ENCODE measurements around the gene CHURC1. TPM values are rescaled to one million over a fixed set of nuclear protein-coding genes. Genes with fewer than 3 reads are reported as not detected.

The CHURC1 gene
- total and polyA plus RNA-seq, 2 donors = 69.6 to 75.5 TPM

- 67% methylated on average over 1 of the region's 1 CpG for WGBS
- Histone ChIP-seq H3K27ac (ENCODE audit: low read depth) (no peak overlapping the region), H3K4me3 (ENCODE audit: low read depth, low read length) (no peak overlapping the region), H3K36me3 (ENCODE audit: insufficient read depth) (no peaks in the 10 kb centered on the region), H3K4me1 (ENCODE audit: insufficient read depth) (no peaks in the 10 kb centered on the region)
- DNase-seq (ENCODE audit: extremely low spot score) = no peak
Observed at GRCh38 chr14:64963611-64964010, 49.4 kb downstream of the CHURC1 start.

GRCh38 chr14:64965356-64966000, 51.2 kb downstream of the CHURC1 start:
- no peak overlapping the region for H3K27ac ChIP-seq (ENCODE audit: low read depth)
- H3K36me3 ChIP-seq (ENCODE audit: insufficient read depth) = no peaks in the 10 kb centered on the region
- no peak for DNase-seq (ENCODE audit: extremely low spot score)
- no peak overlapping the region for H3K4me3 ChIP-seq (ENCODE audit: low read depth, low read length)
- H3K4me1 ChIP-seq (ENCODE audit: insufficient read depth) = no peaks in the 10 kb centered on the region
- 89% methylated on average over 15 of the region's 15 CpGs for WGBS

GRCh38 chr14:64966976-64967375, 52.7 kb downstream of the CHURC1 start:
- H3K27ac ChIP-seq (ENCODE audit: low read depth) = peak overlapping the region; percentile 53
- DNase-seq (ENCODE audit: extremely low spot score) = peak; percentile 49
- no peaks in the 10 kb centered on the region for H3K36me3 ChIP-seq (ENCODE audit: insufficient read depth)
- H3K4me1 ChIP-seq (ENCODE audit: insufficient read depth) = no peaks in the 10 kb centered on the region
- H3K4me3 ChIP-seq (ENCODE audit: low read depth, low read length) = no peak overlapping the region
- WGBS = 89% methylated on average over 2 of the region's 2 CpGs

- Histone ChIP-seq H3K4me3 (ENCODE audit: low read depth, low read length) (no peak overlapping the region), H3K4me1 (ENCODE audit: insufficient read depth) (peaks cover 1% of the 10 kb centered on the region), H3K36me3 (ENCODE audit: insufficient read depth) (no peaks in the 10 kb centered on the region), H3K27ac (ENCODE audit: low read depth) (no peak overlapping the region)
- no peak for DNase-seq (ENCODE audit: extremely low spot score)
- 86% methylated on average over 7 of the region's 7 CpGs for WGBS
Observed at GRCh38 chr14:64968167-64968566, 53.9 kb downstream of the CHURC1 start.

GRCh38 chr14:64968651-64969050, 54.4 kb downstream of the CHURC1 start:
- DNase-seq (ENCODE audit: extremely low spot score) = no peak
- no peak overlapping the region for H3K4me3 ChIP-seq (ENCODE audit: low read depth, low read length)
- H3K36me3 ChIP-seq (ENCODE audit: insufficient read depth) = no peaks in the 10 kb centered on the region
- peaks cover 1% of the 10 kb centered on the region for H3K4me1 ChIP-seq (ENCODE audit: insufficient read depth)
- no peak overlapping the region for H3K27ac ChIP-seq (ENCODE audit: low read depth)
- 87% methylated on average over 6 of the region's 6 CpGs for WGBS

GRCh38 chr14:64970041-64970440, 55.8 kb downstream of the CHURC1 start:
- DNase-seq (ENCODE audit: extremely low spot score) = no peak
- Histone ChIP-seq H3K27ac (ENCODE audit: low read depth) (no peak overlapping the region), H3K4me1 (ENCODE audit: insufficient read depth) (peaks cover 1% of the 10 kb centered on the region), H3K4me3 (ENCODE audit: low read depth, low read length) (no peak overlapping the region), H3K36me3 (ENCODE audit: insufficient read depth) (no peaks in the 10 kb centered on the region)
- WGBS = 92% methylated on average over 3 of the region's 3 CpGs

GRCh38 chr14:64970776-64971477, 56.7 kb downstream of the CHURC1 start:
- Histone ChIP-seq H3K27ac (ENCODE audit: low read depth) (peak overlapping the region; percentile 29), H3K36me3 (ENCODE audit: insufficient read depth) (no peaks in the 10 kb centered on the region), H3K4me1 (ENCODE audit: insufficient read depth) (peaks cover 1% of the 10 kb centered on the region), H3K4me3 (ENCODE audit: low read depth, low read length) (peak overlapping the region; percentile 69)
- WGBS = 48% methylated on average over 8 of the region's 8 CpGs
- DNase-seq (ENCODE audit: extremely low spot score) = no peak

GRCh38 chr14:64971491-64971942, 57.3 kb downstream of the CHURC1 start:
- WGBS = 3% methylated on average over 31 of the region's 31 CpGs

GRCh38 chr14:64971943-64972791, 57.9 kb downstream of the CHURC1 start, which contains the start of gene RAB15:
TSS of gene RAB15 (minus strand) at chr14:64972336. CDS start at chr14:64972076, 260 bp downstream.
- peak within 1 kb of the TSS; percentile 60 for H3K27ac ChIP-seq (ENCODE audit: low read depth)
- peak within 1 kb of the TSS; percentile 69 for H3K4me3 ChIP-seq (ENCODE audit: low read depth, low read length)
- no peaks in the 10 kb centered on the region for H3K36me3 ChIP-seq (ENCODE audit: insufficient read depth)
- H3K4me1 ChIP-seq (ENCODE audit: insufficient read depth) = peaks cover 1% of the 10 kb centered on the region
- DNase-seq (ENCODE audit: extremely low spot score) = no peak
- under 1% methylated on average over 92 of the region's 96 CpGs for WGBS

More at GRCh38 chr14:64971491-64971942, 57.3 kb downstream of the CHURC1 start:
- Histone ChIP-seq H3K4me3 (ENCODE audit: low read depth, low read length) (peak overlapping the region; percentile 69), H3K36me3 (ENCODE audit: insufficient read depth) (no peaks in the 10 kb centered on the region), H3K4me1 (ENCODE audit: insufficient read depth) (peaks cover 1% of the 10 kb centered on the region), H3K27ac (ENCODE audit: low read depth) (peak overlapping the region; percentile 29)
- DNase-seq (ENCODE audit: extremely low spot score) = no peak

- 76% methylated on average over 8 of the region's 8 CpGs for WGBS
- H3K36me3 ChIP-seq (ENCODE audit: insufficient read depth) = no peaks in the 10 kb centered on the region
- no peak overlapping the region for H3K4me3 ChIP-seq (ENCODE audit: low read depth, low read length)
Observed at GRCh38 chr14:64973026-64973442, 58.8 kb downstream of the CHURC1 start.

GRCh38 chr14:64973826-64974225, 59.6 kb downstream of the CHURC1 start:
- Histone ChIP-seq H3K27ac (ENCODE audit: low read depth) (no peak overlapping the region), H3K36me3 (ENCODE audit: insufficient read depth) (no peaks in the 10 kb centered on the region), H3K4me3 (ENCODE audit: low read depth, low read length) (no peak overlapping the region), H3K4me1 (ENCODE audit: insufficient read depth) (peaks cover 1% of the 10 kb centered on the region)
- no peak for DNase-seq (ENCODE audit: extremely low spot score)
- 96% methylated on average over 9 of the region's 9 CpGs for WGBS

More at GRCh38 chr14:64973026-64973442, 58.8 kb downstream of the CHURC1 start:
- no peak for DNase-seq (ENCODE audit: extremely low spot score)
- no peak overlapping the region for H3K27ac ChIP-seq (ENCODE audit: low read depth)
- peaks cover 1% of the 10 kb centered on the region for H3K4me1 ChIP-seq (ENCODE audit: insufficient read depth)

GRCh38 chr14:64974563-64974962, 60.3 kb downstream of the CHURC1 start:
- H3K4me1 ChIP-seq (ENCODE audit: insufficient read depth) = peaks cover 1% of the 10 kb centered on the region
- no peak overlapping the region for H3K4me3 ChIP-seq (ENCODE audit: low read depth, low read length)
- H3K27ac ChIP-seq (ENCODE audit: low read depth) = no peak overlapping the region
- 54% methylated on average over 8 of the region's 8 CpGs for WGBS
- H3K36me3 ChIP-seq (ENCODE audit: insufficient read depth) = no peaks in the 10 kb centered on the region
- no peak for DNase-seq (ENCODE audit: extremely low spot score)

GRCh38 chr14:64979336-64980074, 65.2 kb downstream of the CHURC1 start:
- Histone ChIP-seq H3K4me1 (ENCODE audit: insufficient read depth) (no peaks in the 10 kb centered on the region), H3K27ac (ENCODE audit: low read depth) (peak overlapping the region; percentile 17), H3K4me3 (ENCODE audit: low read depth, low read length) (no peak overlapping the region), H3K36me3 (ENCODE audit: insufficient read depth) (no peaks in the 10 kb centered on the region)
- no peak for DNase-seq (ENCODE audit: extremely low spot score)
- 82% methylated on average over 5 of the region's 5 CpGs for WGBS
